ENCODE data around the gene IQGAP2. TPM values are rescaled to one million over a fixed set of nuclear protein-coding genes. Genes with fewer than 3 reads are reported as not detected.

The IQGAP2 gene
- total RNA-seq, 2 experiments from 2014 or later: 62.7 to 72.1 TPM

GRCh38 chr5:76532973-76533372 is 129.9 kb downstream of the IQGAP2 start:
- H3K4me1 Mint-ChIP-seq (ENCODE audit: low read depth): peaks cover 20% of the 10 kb centered on the region
- peaks cover 11% of the 10 kb centered on the region for H3K36me3 Mint-ChIP-seq (ENCODE audit: low read depth)
- H3K4me3 Mint-ChIP-seq: no peak overlapping the region
- ChIA-PET POLR2A (no interaction called here), CTCF (no interaction called here)
- no peak for ATAC-seq
- H3K27me3 Mint-ChIP-seq (ENCODE audit: low read depth): no peaks in the 10 kb centered on the region
- no peak for DNase-seq
- H3K27ac Mint-ChIP-seq: no peak overlapping the region
- H3K9me3 Mint-ChIP-seq (ENCODE audit: insufficient read depth): no peaks in the 10 kb centered on the region

- Mint-ChIP-seq H3K4me1 (ENCODE audit: low read depth) (peaks cover 12% of the 10 kb centered on the region), H3K9me3 (ENCODE audit: insufficient read depth) (no peaks in the 10 kb centered on the region), H3K4me3 (no peak overlapping the region), H3K27me3 (ENCODE audit: low read depth) (no peaks in the 10 kb centered on the region), H3K36me3 (ENCODE audit: low read depth) (peaks cover 11% of the 10 kb centered on the region), H3K27ac (no peak overlapping the region)
- POLR2A ChIA-PET: interaction anchor here (0.9 kb wide), 1 partner anchor 12 kb away, joined by 4 read pairs; no protein-coding TSS in a partner anchor
- CTCF ChIA-PET: interaction anchor here (1.0 kb wide), 1 partner anchor 132 kb away, joined by 3 read pairs; no protein-coding TSS in a partner anchor
- ATAC-seq: no peak
- DNase-seq: no peak
Observed at GRCh38 chr5:76535577-76535976, 132.5 kb downstream of the IQGAP2 start.

- Mint-ChIP-seq H3K27me3 (ENCODE audit: low read depth) (no peaks in the 10 kb centered on the region), H3K27ac (no peak overlapping the region), H3K4me1 (ENCODE audit: low read depth) (peaks cover 18% of the 10 kb centered on the region), H3K9me3 (ENCODE audit: insufficient read depth) (no peaks in the 10 kb centered on the region), H3K4me3 (no peak overlapping the region), H3K36me3 (ENCODE audit: low read depth) (peaks cover 7% of the 10 kb centered on the region)
- ATAC-seq: no peak
- POLR2A ChIA-PET: no interaction called here
- DNase-seq: no peak
- CTCF ChIA-PET: interaction anchor here (0.6 to 1.2 kb wide), 3 partner anchors 11 to 330 kb away, joined by 3 read pairs; no protein-coding TSS in a partner anchor
Observed at GRCh38 chr5:76537073-76537543, 134.0 kb downstream of the IQGAP2 start.

GRCh38 chr5:76542241-76542640 is 139.2 kb downstream of the IQGAP2 start:
- Mint-ChIP-seq H3K4me3 (no peak overlapping the region), H3K36me3 (ENCODE audit: low read depth) (peaks cover 2% of the 10 kb centered on the region), H3K9me3 (ENCODE audit: insufficient read depth) (no peaks in the 10 kb centered on the region), H3K4me1 (ENCODE audit: low read depth) (peaks cover 53% of the 10 kb centered on the region), H3K27ac (peak overlapping the region; percentile 91), H3K27me3 (ENCODE audit: low read depth) (no peaks in the 10 kb centered on the region)
- ChIA-PET CTCF (interaction anchor here (0.8 to 4.7 kb wide), 10 partner anchors 13 to 286 kb away, joined by 3 to 114 read pairs (median 4); partner anchors contain the start of gene IQGAP2), POLR2A (interaction anchor here (1.1 to 4.4 kb wide), 4 partner anchors 13 to 216 kb away, joined by 4 to 64 read pairs (median 6); partner anchors contain the start of gene IQGAP2)
- no peak for DNase-seq
- ATAC-seq: no peak

GRCh38 chr5:76542887-76543690 is 140.0 kb downstream of the IQGAP2 start:
- H3K27me3 Mint-ChIP-seq (ENCODE audit: low read depth): no peaks in the 10 kb centered on the region
- ATAC-seq: peak; percentile 66
- ChIA-PET CTCF (interaction anchor here (0.6 to 4.7 kb wide), 27 partner anchors 13 to 1301 kb away, joined by 3 to 114 read pairs (median 4); partner anchors contain the start of gene IQGAP2), POLR2A (interaction anchor here (0.6 to 4.4 kb wide), 12 partner anchors 14 to 1519 kb away, joined by 3 to 64 read pairs (median 3); partner anchors contain the start of gene IQGAP2)
- H3K4me1 Mint-ChIP-seq (ENCODE audit: low read depth): peaks cover 60% of the 10 kb centered on the region
- no peaks in the 10 kb centered on the region for H3K9me3 Mint-ChIP-seq (ENCODE audit: insufficient read depth)
- peak overlapping the region; percentile 91 for H3K27ac Mint-ChIP-seq
- H3K4me3 Mint-ChIP-seq: peak overlapping the region; percentile 61
- peak; percentile 67 for DNase-seq
- no peaks in the 10 kb centered on the region for H3K36me3 Mint-ChIP-seq (ENCODE audit: low read depth)

GRCh38 chr5:76544268-76544926 is 141.3 kb downstream of the IQGAP2 start:
- H3K4me3 Mint-ChIP-seq: peak overlapping the region; percentile 61
- DNase-seq: peak; percentile 67
- peak overlapping the region; percentile 91 for H3K27ac Mint-ChIP-seq
- no peaks in the 10 kb centered on the region for H3K9me3 Mint-ChIP-seq (ENCODE audit: insufficient read depth)
- H3K36me3 Mint-ChIP-seq (ENCODE audit: low read depth): peaks cover 2% of the 10 kb centered on the region
- ChIA-PET POLR2A (interaction anchor here (0.6 to 4.4 kb wide), 4 partner anchors 15 to 404 kb away, joined by 3 to 64 read pairs (median 3); partner anchors contain the start of gene IQGAP2), CTCF (interaction anchor here (0.6 to 4.7 kb wide), 25 partner anchors 25 to 470 kb away, joined by 3 to 114 read pairs (median 4); partner anchors contain the start of gene IQGAP2)
- ATAC-seq: peak; percentile 42
- H3K27me3 Mint-ChIP-seq (ENCODE audit: low read depth): no peaks in the 10 kb centered on the region
- peaks cover 62% of the 10 kb centered on the region for H3K4me1 Mint-ChIP-seq (ENCODE audit: low read depth)

GRCh38 chr5:76545184-76545583 is 142.1 kb downstream of the IQGAP2 start:
- Mint-ChIP-seq H3K4me3 (no peak overlapping the region), H3K27ac (no peak overlapping the region), H3K4me1 (ENCODE audit: low read depth) (peaks cover 62% of the 10 kb centered on the region), H3K9me3 (ENCODE audit: insufficient read depth) (peaks cover 4% of the 10 kb centered on the region), H3K27me3 (ENCODE audit: low read depth) (no peaks in the 10 kb centered on the region), H3K36me3 (ENCODE audit: low read depth) (peaks cover 2% of the 10 kb centered on the region)
- ATAC-seq (no peak), DNase-seq (no peak)
- ChIA-PET POLR2A (interaction anchor here (4.4 kb wide), 1 partner anchor 142 kb away, joined by 64 read pairs; the partner anchor contains the start of gene IQGAP2), CTCF (interaction anchor here (1.3 to 4.7 kb wide), 3 partner anchors 37 to 139 kb away, joined by 7 to 114 read pairs (median 35); partner anchors contain the start of gene IQGAP2)

- peak overlapping the region; percentile 66 for H3K4me3 Mint-ChIP-seq
- H3K9me3 Mint-ChIP-seq (ENCODE audit: insufficient read depth): peaks cover 6% of the 10 kb centered on the region
- DNase-seq (no peak), ATAC-seq (no peak)
- peaks cover 2% of the 10 kb centered on the region for H3K36me3 Mint-ChIP-seq (ENCODE audit: low read depth)
- POLR2A ChIA-PET: interaction anchor here (0.6 to 1.9 kb wide), 4 partner anchors 11 to 1005 kb away, joined by 3 to 25 read pairs (median 4); partner anchors contain the start of gene IQGAP2
- H3K27me3 Mint-ChIP-seq (ENCODE audit: low read depth): no peaks in the 10 kb centered on the region
- CTCF ChIA-PET: interaction anchor here (1.0 to 4.1 kb wide), 11 partner anchors 24 to 228 kb away, joined by 3 to 43 read pairs (median 4); partner anchors contain the start of gene IQGAP2
- H3K27ac Mint-ChIP-seq: peak overlapping the region; percentile 82
- peaks cover 60% of the 10 kb centered on the region for H3K4me1 Mint-ChIP-seq (ENCODE audit: low read depth)
Observed at GRCh38 chr5:76546497-76547102, 143.5 kb downstream of the IQGAP2 start.

- Mint-ChIP-seq H3K4me3 (peak overlapping the region; percentile 66), H3K27ac (peak overlapping the region; percentile 82), H3K36me3 (ENCODE audit: low read depth) (peaks cover 5% of the 10 kb centered on the region), H3K27me3 (ENCODE audit: low read depth) (no peaks in the 10 kb centered on the region), H3K9me3 (ENCODE audit: insufficient read depth) (peaks cover 9% of the 10 kb centered on the region), H3K4me1 (ENCODE audit: low read depth) (peaks cover 52% of the 10 kb centered on the region)
- ChIA-PET POLR2A (interaction anchor here (0.6 to 1.9 kb wide), 6 partner anchors 12 to 1776 kb away, joined by 3 to 25 read pairs (median 4); partner anchors contain the start of gene IQGAP2), CTCF (interaction anchor here (1.0 to 4.1 kb wide), 13 partner anchors 23 to 372 kb away, joined by 3 to 43 read pairs (median 4); partner anchors contain the start of gene IQGAP2)
- ATAC-seq: peak; percentile 78
- DNase-seq: peak; percentile 63
Observed at GRCh38 chr5:76547242-76547890, 144.3 kb downstream of the IQGAP2 start.

- Mint-ChIP-seq H3K27ac (peak overlapping the region; percentile 82), H3K9me3 (ENCODE audit: insufficient read depth) (peaks cover 9% of the 10 kb centered on the region), H3K27me3 (ENCODE audit: low read depth) (no peaks in the 10 kb centered on the region), H3K4me1 (ENCODE audit: low read depth) (peaks cover 46% of the 10 kb centered on the region), H3K36me3 (ENCODE audit: low read depth) (peaks cover 5% of the 10 kb centered on the region), H3K4me3 (peak overlapping the region; percentile 66)
- ATAC-seq (no peak), DNase-seq (no peak)
- CTCF ChIA-PET: interaction anchor here (0.9 to 4.1 kb wide), 13 partner anchors 11 to 373 kb away, joined by 3 to 43 read pairs (median 4); partner anchors contain the start of gene IQGAP2
- POLR2A ChIA-PET: interaction anchor here (0.6 to 1.9 kb wide), 4 partner anchors 11 to 1777 kb away, joined by 3 to 25 read pairs (median 4); partner anchors contain the start of gene IQGAP2
Observed at GRCh38 chr5:76547891-76548524, 144.9 kb downstream of the IQGAP2 start.

All from activated CD8-positive, alpha-beta T cell treated with anti-CD3 and anti-CD28 coated beads, Interleukin-2, amount 10 ng/mL, durations not matched to agents 7 days and 5 days (primary cell).